HG03378 (cell line): ENCODE data around the gene NLGN1.

Experiments
- ATAC-seq: cut with Tn5 transposase; IDR thresholded peaks from one replicate; pipeline ENCODE4 v1.9.1; 2021; ENCODE audit warnings: mild to moderate bottlenecking, moderate library complexity; ENCODE audit not compliant: unreplicated experiment

The NLGN1 gene

DNA sequence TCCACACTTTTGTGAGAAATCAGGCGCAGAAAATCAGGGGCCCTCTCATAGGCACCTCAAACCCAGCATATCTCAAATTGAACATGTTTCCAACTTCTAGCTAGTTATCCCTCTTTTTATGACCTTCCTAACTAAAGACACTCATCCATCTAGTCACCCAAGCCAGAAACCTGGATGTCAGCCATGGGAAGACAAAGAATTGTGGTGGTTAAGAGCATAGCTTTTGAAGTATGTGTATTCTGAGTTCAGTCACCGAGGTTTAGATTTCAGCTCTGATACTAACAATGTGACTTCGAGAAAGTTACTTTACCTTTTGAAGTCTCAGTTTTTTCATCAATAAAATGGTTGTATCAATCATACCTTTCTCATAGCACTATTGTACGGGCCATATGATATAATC is 495.5 kb downstream of the NLGN1 start:
- no peak for ATAC-seq

- ATAC-seq, result no peak
Observed at GRCh38 chr3:173893835-173894234, 496.3 kb downstream of the NLGN1 start.

- no peak for ATAC-seq
Observed at GRCh38 chr3:173897631-173898030, 500.1 kb downstream of the NLGN1 start.

DNA sequence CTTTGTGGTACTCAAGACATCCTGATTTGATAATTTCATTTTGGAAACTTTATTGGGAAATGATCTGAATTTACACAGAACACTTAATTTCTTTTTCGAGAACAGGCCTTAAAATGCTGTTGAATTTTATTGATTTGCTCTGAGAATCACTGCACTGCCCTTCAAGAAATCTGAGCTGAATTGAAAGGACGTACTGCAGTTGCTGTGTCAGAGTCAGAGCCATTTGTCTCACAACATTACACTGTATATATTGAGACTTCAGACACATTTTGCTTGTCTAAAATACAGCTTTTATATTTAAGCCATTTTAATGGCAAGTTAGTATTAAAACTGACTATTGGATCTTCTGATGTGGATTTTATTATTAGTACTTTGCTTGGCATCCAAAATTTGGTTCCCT is 504.1 kb downstream of the NLGN1 start:
- no peak for ATAC-seq

GRCh38 chr3:173902401-173902800 is 504.9 kb downstream of the NLGN1 start:
- ATAC-seq, result no peak

GRCh38 chr3:173902871-173903270 is 505.3 kb downstream of the NLGN1 start:
- ATAC-seq, result no peak

DNA sequence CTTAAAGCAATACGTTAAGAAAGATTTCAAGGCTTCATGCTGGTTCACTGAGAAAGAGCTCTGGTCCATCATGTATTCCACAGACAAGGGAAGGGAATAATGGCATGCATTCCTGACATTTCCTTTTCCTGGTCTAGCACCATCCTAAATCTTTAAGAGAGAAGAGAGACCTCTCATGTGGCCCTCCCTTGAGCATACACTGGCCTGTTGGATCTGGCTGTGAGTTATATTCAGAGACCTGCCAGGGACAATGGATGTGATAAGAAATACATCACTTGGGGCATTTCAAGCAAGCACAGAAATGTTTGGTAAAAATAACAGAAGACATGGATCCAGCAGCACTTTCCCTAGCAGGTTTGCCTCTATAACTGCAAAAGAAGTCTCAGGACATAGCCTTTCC is 507.8 kb downstream of the NLGN1 start:
- ATAC-seq, result no peak

GRCh38 chr3:173911446-173911845 is 513.9 kb downstream of the NLGN1 start:
- ATAC-seq, result no peak

- no peak for ATAC-seq
Observed at GRCh38 chr3:173912126-173912525, 514.6 kb downstream of the NLGN1 start.

- ATAC-seq, result no peak
Observed at GRCh38 chr3:173913397-173913796, 515.9 kb downstream of the NLGN1 start.

- ATAC-seq, result no peak
Observed at GRCh38 chr3:173913974-173914421, 516.5 kb downstream of the NLGN1 start.

- ATAC-seq, result no peak
Observed at GRCh38 chr3:173916799-173917198, 519.3 kb downstream of the NLGN1 start.

DNA sequence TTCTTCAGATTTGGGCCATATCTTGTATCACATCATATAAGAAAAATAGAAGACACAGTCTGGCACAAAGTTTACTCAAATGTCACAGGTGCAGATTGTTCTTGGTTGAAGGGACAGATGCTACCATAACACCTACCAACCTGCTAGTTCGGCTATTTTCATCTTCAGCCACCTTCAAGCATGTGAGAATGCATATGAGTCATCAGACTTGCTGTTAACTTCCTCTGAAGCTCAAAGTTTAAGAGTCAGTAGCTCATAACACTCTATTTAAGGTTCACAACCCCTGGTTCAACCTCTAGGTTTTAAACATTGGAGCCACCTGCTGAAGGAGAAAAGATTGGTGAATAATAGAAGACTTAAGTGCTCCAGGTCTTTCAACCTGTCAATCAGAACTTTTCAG is 522.8 kb downstream of the NLGN1 start:
- peak; percentile 59 for ATAC-seq

GRCh38 chr3:173921732-173922131 is 524.2 kb downstream of the NLGN1 start:
- no peak for ATAC-seq

DNA sequence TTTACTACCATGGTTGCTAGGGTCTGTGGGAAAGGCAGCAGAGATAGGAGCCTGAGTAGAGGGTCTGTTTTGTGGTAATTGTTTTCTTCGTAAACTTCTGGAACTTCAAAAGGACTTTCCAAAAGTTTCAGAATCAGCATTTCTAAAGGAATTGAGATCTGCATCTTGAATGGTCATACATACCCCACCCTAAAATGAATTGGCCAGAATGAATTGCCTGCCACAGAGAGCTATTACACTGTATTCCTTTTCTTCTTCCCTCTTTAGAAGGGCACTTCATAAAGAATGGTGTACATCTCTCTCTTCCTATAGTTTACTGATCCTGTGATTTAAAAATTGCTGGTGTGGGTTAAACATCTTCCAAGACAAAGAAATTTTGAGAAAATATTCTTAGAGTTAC is 525.7 kb downstream of the NLGN1 start:
- no peak for ATAC-seq

DNA sequence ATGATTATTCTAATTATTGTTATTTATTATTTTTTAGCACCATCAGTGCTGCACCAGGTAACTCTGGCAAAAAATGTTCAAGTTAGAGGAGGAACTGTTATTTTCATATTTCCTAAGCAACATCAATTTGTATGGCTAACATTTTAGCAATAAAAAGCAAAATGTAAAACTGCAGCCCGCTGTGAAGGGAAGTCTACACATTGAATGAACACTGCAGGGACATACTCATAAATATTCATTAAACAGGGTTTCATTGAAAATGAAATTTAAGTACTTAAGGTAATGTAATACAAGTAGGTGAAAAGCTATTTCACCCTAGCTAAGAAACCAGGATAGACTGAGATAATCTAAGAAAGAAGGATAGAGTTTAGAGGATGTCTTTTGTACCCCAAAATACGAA is 532.7 kb downstream of the NLGN1 start:
- ATAC-seq, result no peak

GRCh38 chr3:173932624-173933023 is 535.1 kb downstream of the NLGN1 start:
- ATAC-seq, result no peak

GRCh38 chr3:173933113-173933512 is 535.6 kb downstream of the NLGN1 start:
- no peak for ATAC-seq

DNA sequence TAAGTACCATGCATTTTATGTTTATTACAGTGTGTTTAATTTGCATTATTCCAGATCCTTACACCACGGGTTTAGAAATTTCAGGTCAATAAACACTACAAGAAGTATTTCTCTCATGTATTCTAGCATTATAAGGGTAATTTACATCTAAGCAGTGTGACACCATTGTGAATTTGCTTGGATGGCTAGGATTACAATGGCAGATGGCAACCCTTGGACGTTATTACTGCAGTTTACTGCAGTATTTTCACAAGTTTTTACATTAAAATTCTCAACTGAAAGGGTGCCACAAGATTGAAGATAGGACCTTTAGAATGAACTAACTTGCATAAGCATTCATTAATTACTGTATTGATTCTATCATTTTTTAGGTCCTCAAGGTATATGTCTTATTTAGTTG is 538.8 kb downstream of the NLGN1 start:
- no peak for ATAC-seq

DNA sequence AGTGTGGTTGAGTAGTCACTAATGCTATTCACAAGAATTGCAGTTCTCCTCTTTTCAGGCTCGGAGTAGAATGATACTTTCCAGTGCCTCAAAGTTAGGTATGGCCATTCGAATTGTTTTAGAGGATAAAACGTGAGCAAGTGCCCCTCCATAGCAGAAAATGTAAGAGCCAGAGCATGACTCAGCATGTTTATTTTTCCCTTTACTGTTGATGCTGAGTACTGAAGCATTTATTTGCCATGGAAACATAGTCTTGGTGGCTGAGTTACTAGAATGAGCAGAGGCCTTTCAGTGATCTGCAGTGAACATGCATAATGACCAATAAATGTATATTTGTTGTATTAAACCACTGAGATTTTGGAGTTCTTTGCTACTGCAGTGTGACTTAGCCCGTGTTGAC is 540.6 kb downstream of the NLGN1 start:
- ATAC-seq, result no peak

DNA sequence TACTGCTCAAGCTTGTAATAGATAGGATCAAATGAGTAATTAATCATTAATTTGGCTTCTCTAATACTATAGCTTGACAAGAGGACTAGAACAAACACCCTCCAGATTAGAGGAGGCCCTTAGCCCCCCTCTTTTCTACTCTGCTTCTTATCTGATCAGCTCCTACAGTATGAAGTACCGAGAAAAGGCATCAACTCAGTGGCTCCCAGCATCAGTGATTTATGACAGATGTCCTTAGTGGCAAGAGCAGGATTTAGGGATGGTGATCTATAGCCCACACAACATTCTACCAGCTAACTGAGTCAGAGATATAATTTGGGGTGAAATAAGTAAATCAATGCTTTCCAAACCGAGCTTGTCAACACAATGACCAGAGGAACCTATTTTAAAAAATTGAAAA is 541.1 kb downstream of the NLGN1 start:
- no peak for ATAC-seq

GRCh38 chr3:173939331-173939730 is 541.8 kb downstream of the NLGN1 start:
- no peak for ATAC-seq

DNA sequence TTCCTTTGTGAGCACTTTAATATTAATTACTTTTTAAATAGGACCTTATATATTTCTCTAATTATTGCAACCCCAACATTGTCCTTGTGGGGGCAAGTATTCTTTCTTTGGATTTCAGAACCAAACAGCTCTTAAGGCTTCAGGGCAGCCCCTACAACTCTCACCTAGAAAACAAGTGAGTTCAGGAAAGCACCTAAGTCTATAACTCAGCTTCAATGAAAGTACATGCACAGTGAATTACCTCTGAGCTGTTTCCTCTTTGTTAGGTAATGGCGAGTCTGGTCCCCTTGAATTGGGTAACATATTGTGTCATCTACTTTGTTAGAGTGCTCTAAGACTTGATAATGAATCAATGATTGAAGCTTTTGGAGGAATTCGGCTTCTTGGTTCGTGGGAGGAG is 545.7 kb downstream of the NLGN1 start:
- ATAC-seq, result no peak

GRCh38 chr3:173945170-173945569 is 547.6 kb downstream of the NLGN1 start:
- ATAC-seq, result no peak
